Hematopoietic multipotent progenitor cell treated with erythropoietin and hydrocortisone succinate and interleukin-3 and kit ligand, for 6 days (in vitro differentiated cells): ENCODE data around the gene SLC6A20.

Experiments used
- DNase-seq: peaks from one replicate; pipeline ENCODE4 v3.0.0-alpha.2; 2015

SLC6A20 gene

GRCh38 chr3:45712434-45713110 is 83.8 kb downstream of the SLC6A20 start:
- DNase-seq: no peak

GRCh38 chr3:45711931-45712330 is 84.4 kb downstream of the SLC6A20 start:
- DNase-seq: no peak

- no peak for DNase-seq
These were observed 90.2 kb downstream of the SLC6A20 start for GRCh38 chr3:45705839-45706808.
